Pancreas (tissue), 10 donors: Measurements from ENCODE around the gene MLNR. TPM values are rescaled to one million over a fixed set of nuclear protein-coding genes. Genes with fewer than 3 reads are reported as not detected.

ENCODE experiments used
- ATAC-seq, 4 donors: fragments of 200-7000 bp; cut with Tn5 transposase; one replicate each; pipeline versions ENCODE4 v1.8.0 to v1.9.1; 2020; ENCODE audit warnings: mild to moderate bottlenecking in 4 of 4, moderate library complexity in 4 of 4
- DNase-seq, 6 donors: peaks; one replicate each; pipeline ENCODE4 v3.0.0-alpha.2; 2020
- FAIRE-seq: peaks from 2 replicates; lab custom pipeline; 2012; peaks lifted over from hg19 to GRCh38; lab: Jason Lieb, UNC
- H3K27ac ChIP-seq, 4 donors: fragments of 200-600 bp; sonication (generic); 1 replicate in 3 of 4; 2 replicates in 1 of 4; pipeline versions ENCODE4 v1.5.0 to v1.8.0; 2020
- H3K27me3 ChIP-seq, 4 donors: fragments of 200-600 bp; one replicate each; pipeline ENCODE4 v1.8.0; 2021
- H3K36me3 ChIP-seq, 3 donors: fragments of 200-600 bp; sonication (generic) in 1 of 3; one replicate each; pipeline versions ENCODE4 v1.5.0 to v1.8.0; 2020 to 2021
- H3K4me1 ChIP-seq, 3 donors: fragments of 200-600 bp; one replicate each; pipeline ENCODE4 v1.8.0; 2021
- H3K4me3 ChIP-seq, 4 donors: fragments of 200-600 bp; sonication (generic) in 2 of 4; one replicate each; pipeline versions ENCODE4 v1.5.0 to v1.8.0; 2020 to 2021
- H3K9me3 ChIP-seq, 4 donors: fragments of 200-600 bp; one replicate each; pipeline ENCODE4 v1.8.0; 2021
- CTCF ChIP-seq, 4 donors: fragments of 200-600 bp; sonication (generic) in 3 of 4; IDR thresholded peaks; one replicate each; pipeline versions ENCODE4 v1.5.0 to v1.8.0; 2021; ENCODE audit warnings: antibody characterized with exemption in 4 of 4
- WGBS, 2 donors: extraction: QIAGEN DNeasy Blood & Tissue Kit; methylation state at CpG; one replicate each; pipeline ENCODE4 v1.1.7; 2013; 5-methylcytosine and 5-hydroxymethylcytosine counted together
- intact Hi-C, 3 donors: fragments of 100-400 bp; cut with DNase I; formaldehyde crosslinking; loops; one replicate each; pipeline versions ENCODE4 v1.11.1 to v1.14.2; 2022
- polyA plus RNA-seq, 2 donors: library from polyadenylated mRNA; stranded (reverse); fragments of 200-250 nt; gene quantifications; one replicate each; pipeline ENCODE4 v1.2.3, GENCODE V29; 2013
- total RNA-seq, 6 donors: library from RNA; stranded (reverse); fragmentation: NEBNext Ultra II Directional in 4 of 6; extraction: Animal tissue kit (Norgen Biotek cat#: 25700) in 4 of 6; gene quantifications; one replicate each; pipeline versions ENCODE4 v1.2.1 to v1.2.4, GENCODE V29; 2021 to 2023
- donor health status: healthy with polysubstance abuse.
- donor health status: DM: no; HTN: no; CAD: no; lungs with moderate emphysema.
- donor health status: DM: no; HTN: no; CAD: no.
- donor health status: control.
- donor health status: control.
- donor health status: Bipolar disorder and iron deficiency.
- donor health status: DM: yes; HTN: yes; CAD: no.
- donor health status: DM: no; HTN: no; CAD: no.
- donor health status: DM: no; HTN: no; CAD: no.
- donor health status: DM: yes; HTN: yes; CAD: no.

The MLNR gene
- total and polyA plus RNA-seq, 8 donors: not detected

DNA sequence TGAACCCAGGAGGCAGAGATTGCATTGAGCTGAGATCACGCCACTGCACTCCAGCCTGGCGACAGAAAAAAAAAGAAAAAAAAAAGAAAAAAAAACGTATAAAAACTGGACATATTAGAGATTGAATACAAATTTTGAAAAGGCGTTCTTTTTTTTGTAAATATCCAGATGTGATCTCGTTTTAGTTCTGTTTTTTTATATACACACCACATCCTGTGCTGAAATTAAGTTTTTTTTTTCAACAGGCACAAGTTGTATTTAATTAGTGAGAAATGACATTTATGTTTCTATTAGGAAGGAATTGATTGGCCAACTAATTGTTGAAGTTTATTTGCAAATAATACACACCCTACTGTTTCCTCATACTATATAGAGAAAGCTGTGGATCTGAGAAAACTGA, 31.2 kb downstream of the MLNR start:
- WGBS, 2 donors: 82 to 85% methylated on average over 5 of the region's 5 CpGs
- intact Hi-C loops: no loop called here
- FAIRE-seq: no peak

GRCh38 chr13:49253310-49253709, 33.2 kb downstream of the MLNR start:
- FAIRE-seq (no peak), DNase-seq (no peak), ATAC-seq (no peak)
- Histone ChIP-seq H3K27me3 (no peaks in the 10 kb centered on the region), H3K27ac (no peak overlapping the region), H3K4me3 (no peak overlapping the region), H3K4me1 (peaks cover 0 to 4% (median 4%) of the 10 kb centered on the region in 3 donors), H3K36me3 (peaks cover 0 to 13% (median 0%) of the 10 kb centered on the region in 3 donors), H3K9me3 (no peaks in the 10 kb centered on the region)
- intact Hi-C loops: no loop called here
- 94 to 97% methylated on average over 1 of the region's 1 CpG for WGBS, 2 donors
- TF ChIP-seq CTCF (IDR thresholded peaks at IDR 0.05): no peak

More for the DNA sequence above, 31.2 kb downstream of the MLNR start:
- no peak overlapping the region for H3K4me3 ChIP-seq
- H3K36me3 ChIP-seq: peaks cover 0 to 8% (median 0%) of the 10 kb centered on the region in 3 donors
- no peaks in the 10 kb centered on the region for H3K27me3 ChIP-seq
- DNase-seq (no peak), ATAC-seq (no peak)
- peaks cover 4 to 9% (median 7%) of the 10 kb centered on the region in 3 donors for H3K4me1 ChIP-seq
- no peaks in the 10 kb centered on the region for H3K9me3 ChIP-seq
- no peak overlapping the region for H3K27ac ChIP-seq
- no peak for TF ChIP-seq CTCF (IDR thresholded peaks at IDR 0.05)

GRCh38 chr13:49254007-49254406, 33.9 kb downstream of the MLNR start:
- intact Hi-C loops: no loop called here
- no peak for FAIRE-seq
- no peak for ATAC-seq
- Histone ChIP-seq H3K4me1 (peaks cover 0 to 2% (median under 1%) of the 10 kb centered on the region in 3 donors), H3K4me3 (no peak overlapping the region), H3K9me3 (no peaks in the 10 kb centered on the region), H3K27ac (no peak overlapping the region), H3K27me3 (no peaks in the 10 kb centered on the region), H3K36me3 (peaks cover 0 to 15% (median 0%) of the 10 kb centered on the region in 3 donors)
- TF ChIP-seq CTCF (IDR thresholded peaks at IDR 0.05): no peak
- 80% methylated on average over 1 of the region's 1 CpG for WGBS, 2 donors
- DNase-seq: no peak

DNA sequence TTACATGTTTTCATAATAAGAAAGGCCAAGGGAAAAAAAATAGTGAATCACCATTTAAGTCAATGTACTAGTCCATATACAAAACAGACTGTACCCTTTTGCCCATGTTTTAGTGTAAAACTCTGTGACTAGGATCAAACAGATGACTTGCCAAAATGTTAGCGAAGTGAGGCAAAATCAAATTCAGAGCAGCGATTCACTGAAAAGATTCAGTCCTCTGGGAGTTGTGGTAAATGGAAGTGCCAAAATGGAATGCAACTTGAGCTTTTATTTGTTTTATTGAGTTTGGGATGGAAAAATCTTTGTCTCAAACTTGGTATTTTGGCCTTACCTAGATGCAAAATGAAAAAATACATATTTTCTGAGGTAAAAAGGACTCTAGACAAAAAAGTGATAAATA, 36.7 kb downstream of the MLNR start:
- Histone ChIP-seq H3K27ac (no peak overlapping the region), H3K36me3 (peaks cover 0 to 32% (median 5%) of the 10 kb centered on the region in 3 donors), H3K4me3 (no peak overlapping the region), H3K9me3 (no peaks in the 10 kb centered on the region), H3K4me1 (no peaks in the 10 kb centered on the region), H3K27me3 (no peaks in the 10 kb centered on the region)
- no peak for ATAC-seq
- intact Hi-C loops: no loop called here
- no peak for FAIRE-seq
- TF ChIP-seq CTCF (IDR thresholded peaks at IDR 0.05): no peak
- DNase-seq: no peak
- WGBS, 2 donors: 94 to 97% methylated on average over 2 of the region's 2 CpGs

DNA sequence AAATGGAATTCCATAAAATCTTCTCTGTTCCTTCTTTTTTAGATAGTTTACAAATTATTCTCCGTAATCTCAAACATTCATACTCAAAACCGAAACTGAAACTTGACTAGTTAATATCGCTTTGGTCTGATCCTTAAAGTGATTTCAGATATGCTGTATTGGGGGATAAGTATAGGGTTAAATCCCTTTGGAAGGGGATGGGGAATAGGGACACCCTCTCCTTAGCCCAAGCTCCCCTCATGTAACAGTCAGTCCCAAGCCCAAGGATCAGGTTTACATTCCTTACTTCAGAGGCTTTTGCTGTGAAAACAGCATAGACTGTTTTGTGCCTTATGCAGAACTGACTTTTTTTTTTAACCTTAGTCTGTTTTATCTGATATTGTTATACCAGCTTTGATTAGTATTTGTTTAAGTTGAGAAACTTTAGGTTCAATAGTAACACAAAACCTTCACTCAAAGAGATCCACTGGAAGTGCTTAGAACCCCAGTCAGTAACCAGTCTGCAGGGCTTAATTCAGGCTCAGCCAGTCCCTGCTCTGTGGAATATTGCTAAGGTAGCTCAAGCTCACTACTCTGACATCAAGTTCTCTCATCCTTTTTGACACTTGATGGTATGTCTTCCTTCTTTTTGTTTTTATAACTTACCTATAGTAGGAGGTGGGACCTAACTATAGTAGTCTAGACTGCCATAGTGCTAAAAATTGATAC, 38.1 kb downstream of the MLNR start:
- Histone ChIP-seq H3K9me3 (no peaks in the 10 kb centered on the region), H3K27me3 (no peaks in the 10 kb centered on the region), H3K36me3 (peaks cover 0 to 32% (median 5%) of the 10 kb centered on the region in 3 donors), H3K4me3 (no peak overlapping the region), H3K4me1 (no peaks in the 10 kb centered on the region), H3K27ac (no peak overlapping the region)
- 89 to 90% methylated on average over 3 of the region's 3 CpGs for WGBS, 2 donors
- no peak for FAIRE-seq
- intact Hi-C loops: no loop called here
- no peak for DNase-seq
- ATAC-seq: no peak
- no peak for TF ChIP-seq CTCF (IDR thresholded peaks at IDR 0.05)
